Natural killer cell (primary cell): ENCODE results near the gene HMCES. TPM values are rescaled to one million over a fixed set of nuclear protein-coding genes. Genes with fewer than 3 reads are reported as not detected.

Source experiments
- ATAC-seq, 3 donors: fragments of 150-1000 bp in 2 of 3; fragments of 200-7000 bp in 1 of 3; cut with Tn5 transposase; 1 replicate in 1 of 3; 2 replicates in 2 of 3; pipeline ENCODE4 v1.10.0; 2021; ENCODE audit warnings: mild to moderate bottlenecking in 2 of 3, moderate library complexity in 2 of 3
- DNase-seq, 2 donors: peaks; one replicate each; pipeline versions ENCODE4 v3.0.0 to v3.0.0-alpha.2; 2013 to 2021; ENCODE audit warnings: mixed read lengths in 1 of 2
- H3K27ac ChIP-seq: one replicate; pipeline ENCODE4 v1.5.1; 2013; ENCODE audit warnings: mild to moderate bottlenecking, low read length
- H3K27me3 ChIP-seq: one replicate; pipeline ENCODE4 v1.6.1; 2013; ENCODE audit warnings: low read length; ENCODE audit not compliant: control insufficient read depth, insufficient read depth
- H3K36me3 ChIP-seq: one replicate; pipeline ENCODE4 v1.6.1; 2013; ENCODE audit warnings: low read length; ENCODE audit not compliant: control insufficient read depth, insufficient read depth
- H3K4me1 ChIP-seq: one replicate; pipeline ENCODE4 v1.6.1; 2013; ENCODE audit warnings: low read length; ENCODE audit not compliant: control insufficient read depth, insufficient read depth
- H3K4me3 ChIP-seq: one replicate; pipeline ENCODE4 v1.5.1; 2013; ENCODE audit warnings: low read length
- H3K9me3 ChIP-seq: one replicate; pipeline ENCODE4 v1.6.1; 2013; ENCODE audit warnings: low read length; ENCODE audit not compliant: control insufficient read depth, insufficient read depth
- H3K27ac Mint-ChIP-seq, 2 donors: one replicate each; pipeline ENCODE4 v1.8.0; 2022; ENCODE audit warnings: mild to moderate bottlenecking in 2 of 2, mixed read lengths in 2 of 2, moderate library complexity in 1 of 2
- H3K27me3 Mint-ChIP-seq, 2 donors: one replicate each; pipeline ENCODE4 v1.8.0; 2022; ENCODE audit warnings: low read depth in 2 of 2, mixed read lengths in 2 of 2
- H3K36me3 Mint-ChIP-seq: one replicate; pipeline ENCODE4 v1.8.0; 2022; ENCODE audit warnings: mixed read lengths
- H3K4me1 Mint-ChIP-seq, 2 donors: one replicate each; pipeline ENCODE4 v1.8.0; 2022; ENCODE audit warnings: mixed read lengths in 2 of 2
- H3K4me3 Mint-ChIP-seq: one replicate; pipeline ENCODE4 v1.8.0; 2022; ENCODE audit warnings: mild to moderate bottlenecking, moderate library complexity, mixed read lengths
- H3K9me3 Mint-ChIP-seq, 2 donors: one replicate each; pipeline ENCODE4 v1.8.0; 2022; ENCODE audit warnings: mixed read lengths in 2 of 2
- WGBS: methylation state at CpG from one replicate; pipeline ENCODE4 v1.1.7; 2013; ENCODE audit warnings: missing lambda C conversion rate; ENCODE audit not compliant: insufficient coverage; 5-methylcytosine and 5-hydroxymethylcytosine counted together
- intact Hi-C: fragments of 100-400 bp; cut with micrococcal nuclease; formaldehyde crosslinking; loops from one replicate; pipeline ENCODE4 v1.14.2; 2022
- total RNA-seq, 4 donors: library from RNA; stranded (reverse); fragments of 120-200 nt in 1 of 4; gene quantifications; one replicate each; pipeline versions ENCODE4 v1.2.3 to v1.2.4, GENCODE V29; 2013 to 2022
- TF ChIP-seq, protein P1 (sequence below): fragments of 200-600 bp; IDR thresholded peaks from one replicate; pipeline ENCODE4 v1.8.0; 2022; ENCODE audit warnings: antibody characterized with exemption

Gene HMCES
- total RNA-seq, 3 donors from 2014 or later (not counting 1 experiment from before 2014, with no cell fraction given): 37.3 to 42.8 (median 40.9) TPM

DNA sequence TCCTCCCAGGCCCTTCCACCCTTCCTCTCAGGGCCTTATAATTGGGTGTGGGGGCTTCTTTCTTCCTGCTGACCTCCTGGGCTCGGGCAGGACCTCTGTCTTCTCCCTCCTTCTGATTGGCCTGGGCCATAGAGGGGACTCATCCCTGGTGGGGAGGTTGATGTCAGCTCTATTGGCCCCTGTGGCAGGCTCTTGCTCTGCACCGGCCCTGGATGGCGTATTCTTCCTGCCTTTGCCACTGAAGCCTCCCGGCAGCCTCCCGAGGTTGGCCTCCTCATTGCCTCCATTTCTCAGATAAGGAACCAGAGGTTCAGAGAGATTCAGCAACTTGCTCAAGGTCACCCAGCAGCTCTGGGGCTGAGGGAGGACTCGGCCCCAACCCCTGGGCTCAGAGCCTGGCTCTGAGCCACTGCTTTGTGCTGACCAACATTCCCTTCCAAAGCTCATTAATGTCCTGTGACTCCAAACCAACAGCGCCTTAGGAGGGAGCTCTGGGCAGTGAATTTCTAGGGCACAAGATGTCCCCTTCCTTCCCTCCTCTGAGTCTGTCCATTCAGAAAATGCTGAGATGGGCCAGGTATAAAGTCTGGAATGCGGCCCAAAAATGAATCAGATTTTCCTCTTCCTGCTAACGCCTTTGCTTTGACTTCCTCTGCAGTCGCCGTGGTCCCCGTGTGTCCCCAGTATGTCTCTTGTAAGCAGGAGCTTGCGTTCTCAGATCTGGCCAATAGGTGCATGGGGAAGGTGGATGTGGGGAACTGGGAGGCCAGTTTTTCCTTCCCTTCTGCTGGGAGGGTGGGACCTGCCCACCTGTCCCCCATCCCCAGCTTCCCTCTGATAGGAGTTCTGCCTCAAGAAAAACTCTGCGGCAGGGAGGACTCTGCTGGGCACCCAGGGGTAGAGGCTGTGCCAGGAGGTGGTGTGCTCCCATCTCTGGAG lies 74.2 kb downstream of the HMCES start:
- no peaks in the 10 kb centered on the region for H3K4me1 Mint-ChIP-seq
- Histone ChIP-seq H3K4me1 (no peaks in the 10 kb centered on the region), H3K36me3 (no peaks in the 10 kb centered on the region), H3K9me3 (no peaks in the 10 kb centered on the region), H3K4me3 (no peak overlapping the region), H3K27ac (no peak overlapping the region), H3K27me3 (no peaks in the 10 kb centered on the region)
- H3K4me3 Mint-ChIP-seq: no peak overlapping the region
- no peaks in the 10 kb centered on the region for H3K9me3 Mint-ChIP-seq
- intact Hi-C loops: no loop called here
- 69% methylated on average over 13 of the region's 14 CpGs for WGBS
- peaks cover 0 to 3% of the 10 kb centered on the region in 2 donors for H3K27me3 Mint-ChIP-seq
- H3K27ac Mint-ChIP-seq: no peak overlapping the region
- DNase-seq (no peak), ATAC-seq (no peak)
- TF ChIP-seq, protein P1, sequence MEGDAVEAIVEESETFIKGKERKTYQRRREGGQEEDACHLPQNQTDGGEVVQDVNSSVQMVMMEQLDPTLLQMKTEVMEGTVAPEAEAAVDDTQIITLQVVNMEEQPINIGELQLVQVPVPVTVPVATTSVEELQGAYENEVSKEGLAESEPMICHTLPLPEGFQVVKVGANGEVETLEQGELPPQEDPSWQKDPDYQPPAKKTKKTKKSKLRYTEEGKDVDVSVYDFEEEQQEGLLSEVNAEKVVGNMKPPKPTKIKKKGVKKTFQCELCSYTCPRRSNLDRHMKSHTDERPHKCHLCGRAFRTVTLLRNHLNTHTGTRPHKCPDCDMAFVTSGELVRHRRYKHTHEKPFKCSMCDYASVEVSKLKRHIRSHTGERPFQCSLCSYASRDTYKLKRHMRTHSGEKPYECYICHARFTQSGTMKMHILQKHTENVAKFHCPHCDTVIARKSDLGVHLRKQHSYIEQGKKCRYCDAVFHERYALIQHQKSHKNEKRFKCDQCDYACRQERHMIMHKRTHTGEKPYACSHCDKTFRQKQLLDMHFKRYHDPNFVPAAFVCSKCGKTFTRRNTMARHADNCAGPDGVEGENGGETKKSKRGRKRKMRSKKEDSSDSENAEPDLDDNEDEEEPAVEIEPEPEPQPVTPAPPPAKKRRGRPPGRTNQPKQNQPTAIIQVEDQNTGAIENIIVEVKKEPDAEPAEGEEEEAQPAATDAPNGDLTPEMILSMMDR: no peak
- no peaks in the 10 kb centered on the region for H3K36me3 Mint-ChIP-seq

DNA sequence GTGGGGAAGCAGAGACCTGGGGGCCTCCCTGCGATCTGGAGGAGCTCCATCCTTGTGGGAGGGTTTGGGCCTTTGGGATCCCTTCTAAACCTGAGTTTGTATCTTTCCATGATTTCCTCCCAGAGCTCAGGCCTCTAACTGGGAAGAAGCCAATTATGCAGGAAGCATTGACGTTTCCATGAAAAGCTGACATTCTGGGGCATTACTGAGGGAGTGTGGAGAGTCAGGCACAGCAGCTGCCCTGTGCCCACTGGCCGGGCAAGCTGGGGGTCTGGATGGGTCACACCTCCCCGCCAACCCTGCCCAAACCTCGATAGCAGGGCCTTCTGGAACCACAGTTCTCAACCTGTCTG lies 74.9 kb downstream of the HMCES start:
- no peak for ATAC-seq
- 84% methylated on average over 5 of the region's 5 CpGs for WGBS

More for the DNA sequence above, 74.9 kb downstream of the HMCES start:
- Histone ChIP-seq H3K36me3 (no peaks in the 10 kb centered on the region), H3K27me3 (no peaks in the 10 kb centered on the region), H3K27ac (no peak overlapping the region), H3K9me3 (no peaks in the 10 kb centered on the region), H3K4me3 (no peak overlapping the region), H3K4me1 (no peaks in the 10 kb centered on the region)
- H3K27ac Mint-ChIP-seq: no peak overlapping the region
- intact Hi-C loops: no loop called here
- DNase-seq: no peak
- H3K9me3 Mint-ChIP-seq: no peaks in the 10 kb centered on the region
- H3K4me1 Mint-ChIP-seq: no peaks in the 10 kb centered on the region
- peaks cover 0 to 3% of the 10 kb centered on the region in 2 donors for H3K27me3 Mint-ChIP-seq
- H3K4me3 Mint-ChIP-seq: no peak overlapping the region
- TF ChIP-seq, protein P1: no peak
- no peaks in the 10 kb centered on the region for H3K36me3 Mint-ChIP-seq

Other genes starting within 250 kb of the HMCES start
- gene GP9, start 218.1 kb upstream of the HMCES start, total RNA-seq: 1 to 10 TPM in 2 of 3 donors, under 1 TPM in 1; 0.86 to 8.6 (median 3.8) TPM
- gene RAB43, start 157.1 kb upstream of the HMCES start, total RNA-seq: 10 to 100 TPM; 36.5 to 47.2 (median 38.3) TPM
- gene ISY1, start 117.8 kb upstream of the HMCES start, total RNA-seq: 10 to 100 TPM; 51.9 to 58.2 (median 56.1) TPM
- gene CNBP, start 95.0 kb upstream of the HMCES start, total RNA-seq: 100 to 1,000 TPM; 202 to 223 (median 211) TPM
- 100 to 1,000 TPM; 127 to 141 (median 135) TPM for gene COPG1, start 29.3 kb upstream of the HMCES start, total RNA-seq
- gene EFCAB12, start 149.8 kb downstream of the HMCES start, total RNA-seq: 1 to 10 TPM in 2 of 3 donors, under 1 TPM in 1; 0.94 to 3.3 (median 1.4) TPM
- gene MBD4, start 161.1 kb downstream of the HMCES start, total RNA-seq: 10 to 100 TPM; 46.4 to 55.6 (median 48.0) TPM
- gene IFT122, start 161.4 kb downstream of the HMCES start, total RNA-seq: 10 to 100 TPM; 20.7 to 26.6 (median 23.9) TPM
- not detected for gene RHO, start 249.8 kb downstream of the HMCES start, total RNA-seq